CD14-positive monocyte (primary cell): ENCODE results near the gene CNTNAP2. TPM values are rescaled to one million over a fixed set of nuclear protein-coding genes. Genes with fewer than 3 reads are reported as not detected.

Source experiments
- DNase-seq, 3 donors: peaks; one replicate each; pipeline ENCODE4 v3.0.0-alpha.2; 2011 to 2022
- H2AFZ ChIP-seq: 2 replicates; pipeline ENCODE4 v1.6.0; 2012; ENCODE audit warnings: mild to moderate bottlenecking, low read depth, low read length, inconsistent platforms; ENCODE audit not compliant: insufficient read depth, poor library complexity, severe bottlenecking
- H3K27ac ChIP-seq, 2 donors: 1 replicate in 1 of 2; 2 replicates in 1 of 2; pipeline ENCODE4 v1.5.1; 2012 to 2013; ENCODE audit warnings: low read length in 2 of 2, control low read depth in 1 of 2, inconsistent platforms in 1 of 2, low read depth in 1 of 2, mild to moderate bottlenecking in 1 of 2
- H3K27me3 ChIP-seq, 2 donors: one replicate each; pipeline versions ENCODE4 v1.6.0 to v1.6.1; 2011 to 2013; ENCODE audit warnings: low read length in 2 of 2; ENCODE audit not compliant: control insufficient read depth in 2 of 2, insufficient read depth in 2 of 2
- H3K36me3 ChIP-seq, 2 donors: replicated peaks in 1 of 2; 1 replicate in 1 of 2; 2 replicates in 1 of 2; pipeline versions ENCODE4 v1.5.1 to v1.6.1; 2012 to 2013; ENCODE audit warnings: low read length in 2 of 2, control low read depth in 1 of 2, inconsistent platforms in 1 of 2, mild to moderate bottlenecking in 1 of 2; ENCODE audit not compliant: insufficient read depth in 2 of 2, control insufficient read depth in 1 of 2
- H3K4me1 ChIP-seq, 2 donors: 1 replicate in 1 of 2; 2 replicates in 1 of 2; pipeline versions ENCODE4 v1.5.1 to v1.6.1; 2012 to 2013; ENCODE audit warnings: low read length in 2 of 2, control low read depth in 1 of 2, inconsistent platforms in 1 of 2, mild to moderate bottlenecking in 1 of 2, moderate library complexity in 1 of 2; ENCODE audit not compliant: insufficient read depth in 2 of 2, control insufficient read depth in 1 of 2
- H3K4me2 ChIP-seq: replicated peaks from 2 replicates; pipeline ENCODE3; 2012; ENCODE audit warnings: low read length, moderate library complexity, mild to moderate bottlenecking; ENCODE audit not compliant: poor library complexity, severe bottlenecking; ENCODE audit errors: extremely low read depth
- H3K4me3 ChIP-seq, 3 experiments: fragments of 200-600 bp in 1 of 3; sonication (generic) in 1 of 3; replicated peaks in 1 of 3; 1 replicate in 2 of 3; 2 replicates in 1 of 3; pipeline ENCODE4 v1.5.1; 2011 to 2013; ENCODE audit warnings: low read length in 3 of 3, mild to moderate bottlenecking in 3 of 3, control low read depth in 2 of 3, low read depth in 2 of 3, inconsistent platforms in 1 of 3, moderate library complexity in 1 of 3
- H3K79me2 ChIP-seq: 2 replicates; pipeline ENCODE4 v1.6.0; 2012; ENCODE audit warnings: mild to moderate bottlenecking, control low read depth, inconsistent platforms, low read length, moderate library complexity; ENCODE audit not compliant: insufficient read depth
- H3K9ac ChIP-seq: 2 replicates; pipeline ENCODE4 v1.6.0; 2017; ENCODE audit warnings: low read length, mild to moderate bottlenecking; ENCODE audit not compliant: insufficient read depth, poor library complexity, severe bottlenecking
- H3K9me3 ChIP-seq, 2 donors: replicated peaks in 1 of 2; 1 replicate in 1 of 2; 2 replicates in 1 of 2; pipeline versions ENCODE4 v1.5.1 to v1.6.1; 2012 to 2013; ENCODE audit warnings: low read length in 2 of 2, control low read depth in 1 of 2; ENCODE audit not compliant: control insufficient read depth in 1 of 2, insufficient read depth in 1 of 2
- H4K20me1 ChIP-seq: 2 replicates; pipeline ENCODE4 v1.6.0; 2012; ENCODE audit warnings: mild to moderate bottlenecking, low read length, control low read depth, moderate library complexity; ENCODE audit not compliant: insufficient read depth
- H3K27ac Mint-ChIP-seq, 7 donors: one replicate each; pipeline ENCODE4 v1.8.0; 2020; ENCODE audit warnings: mild to moderate bottlenecking in 7 of 7, mixed read lengths in 7 of 7, moderate library complexity in 6 of 7, inconsistent platforms in 2 of 7
- H3K27me3 Mint-ChIP-seq, 3 donors: one replicate each; pipeline ENCODE4 v1.8.0; 2021 to 2022; ENCODE audit warnings: low read depth in 3 of 3, mild to moderate bottlenecking in 3 of 3, mixed read lengths in 3 of 3, moderate library complexity in 3 of 3, inconsistent platforms in 1 of 3
- H3K36me3 Mint-ChIP-seq, 2 donors: one replicate each; pipeline ENCODE4 v1.8.0; 2020; ENCODE audit warnings: mixed read lengths in 2 of 2, inconsistent platforms in 1 of 2, mild to moderate bottlenecking in 1 of 2
- H3K4me1 Mint-ChIP-seq: one replicate; pipeline ENCODE4 v1.8.0; 2020; ENCODE audit warnings: mild to moderate bottlenecking, mixed read lengths
- H3K4me3 Mint-ChIP-seq, 2 donors: one replicate each; pipeline ENCODE4 v1.8.0; 2020; ENCODE audit warnings: mild to moderate bottlenecking in 2 of 2, mixed read lengths in 2 of 2, moderate library complexity in 1 of 2
- H3K9me3 Mint-ChIP-seq, 7 donors: one replicate each; pipeline ENCODE4 v1.8.0; 2020 to 2022; ENCODE audit warnings: mixed read lengths in 7 of 7, mild to moderate bottlenecking in 6 of 7, moderate library complexity in 6 of 7, inconsistent platforms in 2 of 7
- WGBS: methylation state at CpG from one replicate; pipeline ENCODE4 v1.1.5; 2013; ENCODE audit warnings: missing lambda C conversion rate; ENCODE audit not compliant: insufficient coverage; 5-methylcytosine and 5-hydroxymethylcytosine counted together
- intact Hi-C, 2 donors: fragments of 100-400 bp; cut with micrococcal nuclease; formaldehyde crosslinking; loops; one replicate each; pipeline versions ENCODE4 v1.15.0 to v1.15.1; 2023
- polyA plus RNA-seq, 3 donors: library from polyadenylated mRNA; depleted of rRNA in 1 of 3; unstranded in 2 of 3; stranded (reverse) in 1 of 3; fragments of 300-500 nt in 2 of 3; fragments of >200 nt in 1 of 3; fragmentation: Illumina TruSeq in 2 of 3; gene quantifications; 1 replicate in 2 of 3; 2 replicates in 1 of 3; pipeline ENCODE4 v1.2.3, GENCODE V29; 2012 to 2021
- TF ChIP-seq, protein P1 (sequence below): fragments of 200-600 bp; IDR thresholded peaks from one replicate; pipeline ENCODE4 v1.8.0; 2022; ENCODE audit warnings: antibody characterized with exemption, mild to moderate bottlenecking

CNTNAP2 gene
- polyA plus RNA-seq, 3 donors = 0.01 TPM; not detected in 2

DNA sequence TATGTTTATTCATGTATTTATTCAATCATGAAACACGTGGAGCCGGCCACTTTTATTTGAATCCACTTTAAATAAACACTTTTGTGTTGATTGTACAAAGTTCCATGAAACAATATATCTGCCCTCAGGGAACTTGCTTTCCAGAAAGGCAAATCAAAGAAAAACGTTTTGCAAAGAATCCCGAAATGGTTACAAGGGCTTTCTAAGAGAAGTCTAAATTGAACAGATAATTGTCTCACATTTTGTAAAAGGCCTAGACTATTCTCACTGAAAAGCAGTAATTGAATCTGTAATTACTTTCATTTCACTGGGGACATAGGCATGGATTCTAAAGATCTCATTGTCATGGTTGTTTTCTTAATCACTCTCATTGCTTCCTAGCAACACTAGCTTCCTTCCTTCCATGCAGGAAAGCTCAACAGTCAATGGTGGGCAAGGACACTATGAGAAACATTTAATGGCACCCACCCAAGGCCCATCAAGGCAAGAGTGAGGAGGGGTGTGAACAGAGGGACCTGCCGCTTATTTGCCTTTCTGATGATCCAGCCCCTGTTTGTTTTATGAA is 1851.5 kb downstream of the CNTNAP2 start:
- Mint-ChIP-seq H3K4me3 (no peak overlapping the region), H3K36me3 (no peaks in the 10 kb centered on the region)

DNA sequence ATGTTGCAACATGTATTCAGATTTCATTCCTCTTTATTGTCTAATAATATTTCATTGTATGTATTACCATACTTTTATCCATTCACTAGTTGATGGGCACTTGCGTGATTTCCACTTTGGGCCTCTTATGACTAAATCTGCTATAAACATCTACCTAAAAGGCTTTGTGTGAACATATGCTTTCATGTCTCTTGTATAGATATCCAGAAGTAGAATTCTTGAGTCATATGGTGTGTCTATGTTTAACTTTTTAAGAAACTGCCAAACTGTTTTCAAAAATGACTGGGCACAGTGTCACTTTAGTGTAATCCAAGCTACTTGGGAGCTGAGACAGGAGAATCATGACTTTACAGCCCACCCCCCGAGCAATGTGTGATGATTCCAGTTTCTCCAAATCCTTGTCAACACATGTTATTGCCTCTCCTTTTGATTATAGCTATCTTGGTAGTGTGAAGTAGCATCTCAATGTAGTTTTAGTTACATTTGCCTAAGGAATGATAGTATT is 1855.1 kb downstream of the CNTNAP2 start:
- H3K79me2 ChIP-seq = no peaks in the 10 kb centered on the region
- H2AFZ ChIP-seq = no peak overlapping the region
- no peak overlapping the region for H3K4me2 ChIP-seq
- H3K4me1 ChIP-seq = no peaks in the 10 kb centered on the region
- Mint-ChIP-seq H3K4me3 (no peak overlapping the region), H3K27ac (no peak overlapping the region), H3K36me3 (no peaks in the 10 kb centered on the region), H3K4me1 (no peaks in the 10 kb centered on the region), H3K9me3 (peaks cover under 1 to 4% (median 2%) of the 10 kb centered on the region in 7 donors), H3K27me3 (no peaks in the 10 kb centered on the region)
- no peak overlapping the region for H3K4me3 ChIP-seq
- no peak overlapping the region for H3K27ac ChIP-seq
- intact Hi-C loops = no loop called here
- no peaks in the 10 kb centered on the region for H3K27me3 ChIP-seq
- DNase-seq = no peak
- no peak overlapping the region for H3K9ac ChIP-seq
- no peaks in the 10 kb centered on the region for H3K36me3 ChIP-seq
- H3K9me3 ChIP-seq = peaks cover 0 to 3% of the 10 kb centered on the region in 2 donors
- H4K20me1 ChIP-seq = no peaks in the 10 kb centered on the region
- TF ChIP-seq, protein P1, sequence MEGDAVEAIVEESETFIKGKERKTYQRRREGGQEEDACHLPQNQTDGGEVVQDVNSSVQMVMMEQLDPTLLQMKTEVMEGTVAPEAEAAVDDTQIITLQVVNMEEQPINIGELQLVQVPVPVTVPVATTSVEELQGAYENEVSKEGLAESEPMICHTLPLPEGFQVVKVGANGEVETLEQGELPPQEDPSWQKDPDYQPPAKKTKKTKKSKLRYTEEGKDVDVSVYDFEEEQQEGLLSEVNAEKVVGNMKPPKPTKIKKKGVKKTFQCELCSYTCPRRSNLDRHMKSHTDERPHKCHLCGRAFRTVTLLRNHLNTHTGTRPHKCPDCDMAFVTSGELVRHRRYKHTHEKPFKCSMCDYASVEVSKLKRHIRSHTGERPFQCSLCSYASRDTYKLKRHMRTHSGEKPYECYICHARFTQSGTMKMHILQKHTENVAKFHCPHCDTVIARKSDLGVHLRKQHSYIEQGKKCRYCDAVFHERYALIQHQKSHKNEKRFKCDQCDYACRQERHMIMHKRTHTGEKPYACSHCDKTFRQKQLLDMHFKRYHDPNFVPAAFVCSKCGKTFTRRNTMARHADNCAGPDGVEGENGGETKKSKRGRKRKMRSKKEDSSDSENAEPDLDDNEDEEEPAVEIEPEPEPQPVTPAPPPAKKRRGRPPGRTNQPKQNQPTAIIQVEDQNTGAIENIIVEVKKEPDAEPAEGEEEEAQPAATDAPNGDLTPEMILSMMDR = no peak
- no CpG with 5 or more reads among the region's 2 CpGs for WGBS

More for the DNA sequence above, 1851.5 kb downstream of the CNTNAP2 start:
- H3K9me3 Mint-ChIP-seq = peaks cover 0 to 3% (median 0%) of the 10 kb centered on the region in 7 donors
- no peak overlapping the region for H3K27ac Mint-ChIP-seq
- Histone ChIP-seq H3K79me2 (no peaks in the 10 kb centered on the region), H2AFZ (no peak overlapping the region), H3K9ac (no peak overlapping the region), H3K36me3 (no peaks in the 10 kb centered on the region), H3K27me3 (no peaks in the 10 kb centered on the region), H3K9me3 (peaks cover 0 to 3% of the 10 kb centered on the region in 2 donors), H3K4me1 (no peaks in the 10 kb centered on the region), H3K4me3 (no peak overlapping the region), H4K20me1 (no peaks in the 10 kb centered on the region), H3K27ac (no peak overlapping the region), H3K4me2 (no peak overlapping the region)
- no peaks in the 10 kb centered on the region for H3K4me1 Mint-ChIP-seq
- TF ChIP-seq, protein P1 = no peak
- 83% methylated on average over 1 of the region's 5 CpGs for WGBS
- intact Hi-C loops = no loop called here
- H3K27me3 Mint-ChIP-seq = no peaks in the 10 kb centered on the region
- DNase-seq = no peak
